CD4-positive, alpha-beta T cell treated with Interleukin-1 beta for 1 hour (primary cell): ENCODE results near the gene PNMA3.
A peak's percentile ranks its signal among the peaks of the same experiment; 100 is the strongest.
"Not testable (repeated sequence)": the region's sequence is repeated elsewhere in the genome, so short reads cannot be mapped to it uniquely, and the experiment has no call there.

Source experiments
- DNase-seq, 2 donors: peaks; one replicate each; pipeline ENCODE4 v3.0.0-alpha.2; 2020 to 2022

The PNMA3 gene

GRCh38 chrX:153055871-153056749 lies at the start of gene PNMA3:
TSS of gene PNMA3 (plus strand) at chrX:153056470. CDS start at chrX:153057056, 586 bp downstream.
- no peak for DNase-seq

- not testable (repeated sequence) for DNase-seq
Observed at GRCh38 chrX:153017174-153017573, 39.1 kb upstream of the PNMA3 start.

- DNase-seq, result no peak
Observed at GRCh38 chrX:153019166-153019565, 37.1 kb upstream of the PNMA3 start.

GRCh38 chrX:153026501-153026900 lies 29.8 kb upstream of the PNMA3 start:
- not testable (repeated sequence) for DNase-seq

GRCh38 chrX:153028487-153028886 lies 27.8 kb upstream of the PNMA3 start:
- DNase-seq, result not testable (repeated sequence)

- no peak for DNase-seq
Observed at GRCh38 chrX:153029162-153029561, 27.1 kb upstream of the PNMA3 start.

- no peak for DNase-seq
Observed at GRCh38 chrX:153029875-153030274, 26.4 kb upstream of the PNMA3 start.

- DNase-seq, result no peak
Observed at GRCh38 chrX:153030801-153031200, 25.5 kb upstream of the PNMA3 start.

- peak; percentile 66 to 74 for DNase-seq
Observed at GRCh38 chrX:153032397-153033118, 23.7 kb upstream of the PNMA3 start.

GRCh38 chrX:153049093-153049492 lies 7.2 kb upstream of the PNMA3 start:
- no peak for DNase-seq

GRCh38 chrX:153052534-153052933 lies 3.7 kb upstream of the PNMA3 start:
- no peak for DNase-seq

- DNase-seq, result no peak
Observed at GRCh38 chrX:153057281-153057680, 1.0 kb downstream of the PNMA3 start.

- DNase-seq, result no peak
Observed at GRCh38 chrX:153059191-153060094, 3.2 kb downstream of the PNMA3 start.

GRCh38 chrX:153060095-153060445 lies 3.8 kb downstream of the PNMA3 start:
- no peak for DNase-seq

GRCh38 chrX:153061732-153062131 lies 5.5 kb downstream of the PNMA3 start:
- DNase-seq, result no peak

GRCh38 chrX:153063315-153063714 lies 7.0 kb downstream of the PNMA3 start:
- no peak for DNase-seq

- no peak for DNase-seq
Observed at GRCh38 chrX:153064061-153064460, 7.8 kb downstream of the PNMA3 start.

GRCh38 chrX:153065389-153065788 lies 9.1 kb downstream of the PNMA3 start:
- DNase-seq, result no peak

- DNase-seq, result not testable (repeated sequence)
Observed at GRCh38 chrX:153066402-153066801, 10.1 kb downstream of the PNMA3 start.

- not testable (repeated sequence) for DNase-seq
Observed at GRCh38 chrX:153071909-153072583, 15.8 kb downstream of the PNMA3 start, which contains the start of gene PNMA6A. TSS of gene PNMA6A (plus strand) at chrX:153072454. CDS start at chrX:153073063, 609 bp downstream.

GRCh38 chrX:153073331-153073730 lies 17.1 kb downstream of the PNMA3 start:
- not testable (repeated sequence) for DNase-seq

GRCh38 chrX:153074262-153074899 lies 18.1 kb downstream of the PNMA3 start:
- DNase-seq, result no peak
